ENCODE data around the gene TOM1L2.

TOM1L2 gene

DNA sequence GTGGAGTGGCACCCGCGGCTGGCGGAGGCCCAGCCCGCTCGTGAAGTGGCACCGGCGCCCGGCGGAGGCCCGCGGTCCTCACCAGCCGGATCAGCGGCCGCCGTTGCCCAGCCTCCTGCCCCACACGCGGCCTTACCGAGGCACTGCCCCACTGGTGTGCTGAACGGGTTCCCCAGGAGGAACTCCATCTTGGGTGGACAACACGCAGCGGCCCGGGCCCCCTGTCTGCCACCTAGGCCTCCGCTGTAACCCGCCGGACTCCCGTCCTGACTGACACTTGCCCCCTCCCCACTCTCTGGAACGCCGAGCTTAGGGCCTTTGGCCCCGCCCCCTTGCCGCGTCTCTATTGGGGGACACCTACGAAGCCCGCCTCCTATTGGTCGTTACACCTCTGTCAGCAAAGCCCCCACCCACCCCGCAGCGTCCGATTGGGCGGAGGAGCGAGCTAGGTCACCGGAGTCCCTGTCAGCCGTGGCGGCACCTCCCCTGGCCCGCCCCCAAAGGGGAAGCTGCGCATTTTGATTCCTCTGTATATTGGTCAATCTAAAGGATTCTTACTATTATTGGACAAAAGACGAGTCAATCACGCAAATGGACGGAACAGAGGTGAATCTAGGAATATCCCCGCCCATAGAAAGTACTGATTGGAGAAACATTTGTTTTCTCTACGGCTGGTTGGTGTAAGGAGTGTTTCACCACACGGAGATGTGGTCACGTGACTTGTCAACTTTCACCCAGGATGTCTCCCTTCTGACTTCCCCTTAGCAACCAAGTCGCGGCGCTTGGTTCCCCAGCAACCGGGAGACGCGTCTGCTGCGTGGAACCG lies at the start of gene TOM1L2, which contains the start of gene DRC3:
TOM1L2 (minus strand) TSS at position 275 of the 826 bp plus-strand sequence; CDS start at position 188, 87 bp downstream.
DRC3 (plus strand) TSS at position 737 of the 826 bp plus-strand sequence. CDS start 4,737 bp downstream, outside the sequence.
- peak; percentile 99 to 100 for DNase-seq (ENCODE audit: extremely low read depth in 1 of 2, low read depth in 1 of 2)

DNA sequence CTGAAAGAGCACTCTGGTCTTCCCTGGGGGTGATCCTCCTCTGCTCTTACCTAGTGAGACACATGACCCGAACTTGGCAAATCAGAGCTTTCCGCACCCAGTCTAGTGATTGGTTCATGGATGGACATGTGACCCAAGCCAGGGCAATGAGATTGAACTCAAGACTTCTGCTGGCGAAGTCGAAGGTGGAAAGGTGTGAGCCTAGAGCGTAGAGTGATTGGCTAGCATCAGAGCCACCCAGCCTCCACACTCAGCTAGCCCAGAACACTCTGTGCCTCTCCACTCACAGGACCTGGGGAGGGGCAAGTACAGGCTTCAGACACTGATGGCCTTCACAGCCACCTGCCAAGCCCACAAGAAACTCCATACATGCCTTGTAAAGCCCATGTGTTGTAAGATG lies 49.2 kb upstream of the TOM1L2 start:
- DNase-seq (ENCODE audit: extremely low read depth in 1 of 2, low read depth in 1 of 2) = no peak

DNA sequence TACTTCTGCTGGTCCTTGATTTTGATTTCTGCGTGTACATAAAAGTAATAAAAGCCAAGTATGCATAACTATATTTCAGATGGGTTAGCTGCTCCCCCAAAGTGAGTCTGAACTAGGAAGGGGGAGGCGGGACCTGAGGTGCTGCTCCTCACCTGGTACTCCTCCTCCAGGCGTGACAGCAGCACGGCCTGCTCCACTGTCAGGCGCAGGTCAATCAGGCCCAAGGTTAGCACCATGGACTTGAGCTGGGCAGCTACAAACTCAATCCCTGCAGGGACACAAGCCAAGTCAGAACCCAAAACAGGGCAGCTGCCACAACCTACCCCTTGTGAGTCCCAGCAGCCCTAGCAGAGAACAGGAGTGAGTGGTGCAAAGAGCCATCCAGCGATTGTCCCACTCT lies 48.8 kb upstream of the TOM1L2 start:
- no peak for DNase-seq (ENCODE audit: extremely low read depth in 1 of 2, low read depth in 1 of 2)

DNA sequence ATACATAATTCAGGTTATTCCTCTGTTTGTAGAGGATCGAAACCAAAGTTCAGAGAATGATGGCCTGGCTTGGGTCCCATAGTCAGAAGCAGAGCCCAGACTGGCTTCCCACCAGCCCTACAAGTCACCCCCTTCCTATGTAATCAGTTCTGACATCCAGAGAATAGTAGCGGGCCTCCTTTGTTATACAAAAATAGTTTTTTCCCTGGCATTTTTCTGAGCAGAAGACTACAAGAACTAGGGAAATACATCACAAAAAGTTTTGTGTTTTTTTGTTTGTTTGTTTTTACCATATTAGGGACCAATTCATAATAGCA lies 47.6 kb upstream of the TOM1L2 start:
- DNase-seq (ENCODE audit: extremely low read depth in 1 of 2, low read depth in 1 of 2) = no peak

DNA sequence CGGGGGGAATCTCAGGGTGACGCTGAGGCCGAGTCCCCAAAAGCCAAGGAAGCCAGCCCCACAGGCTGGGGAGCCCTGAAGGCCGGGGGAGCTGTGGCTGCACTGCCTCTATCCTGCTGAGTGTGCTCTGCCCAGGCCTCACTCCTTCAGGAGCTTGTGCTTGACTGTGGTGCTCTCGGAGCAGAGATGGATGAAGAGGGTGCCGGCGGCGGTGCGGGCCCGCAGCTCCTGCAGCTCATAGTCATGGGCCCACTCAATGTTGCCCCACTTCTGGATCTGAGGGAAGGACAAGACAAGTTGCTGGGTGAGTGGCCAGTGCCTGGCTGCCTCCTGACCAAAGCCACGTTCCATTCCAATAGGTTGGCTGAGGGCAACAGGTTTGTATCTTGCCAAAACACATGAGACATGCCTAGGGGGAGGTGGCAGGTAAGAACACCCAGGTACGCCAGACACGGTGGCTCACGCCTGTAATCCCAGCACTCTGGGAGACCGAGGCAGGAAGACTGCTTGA lies 46.3 kb upstream of the TOM1L2 start:
- no peak for DNase-seq (ENCODE audit: extremely low read depth in 1 of 2, low read depth in 1 of 2)

DNA sequence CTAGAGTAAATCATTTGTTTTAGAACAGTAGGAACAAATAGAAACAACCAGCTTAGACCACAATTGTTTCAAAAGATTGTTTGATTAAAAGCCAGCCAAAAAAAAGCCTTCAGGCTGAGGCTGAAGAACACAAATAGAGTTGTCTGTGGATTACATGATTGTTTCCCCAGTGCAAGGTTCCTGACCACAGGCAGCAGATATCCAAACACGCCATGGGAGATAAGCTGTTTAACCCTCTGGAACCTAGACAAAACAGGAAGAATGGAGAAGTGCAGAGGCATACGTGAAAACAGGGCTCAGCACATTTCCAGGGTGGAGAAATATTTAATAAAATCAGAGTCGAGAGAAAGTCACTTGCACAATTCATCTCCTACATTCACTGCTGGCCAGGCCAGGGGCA lies 45.8 kb upstream of the TOM1L2 start:
- no peak for DNase-seq (ENCODE audit: extremely low read depth in 1 of 2, low read depth in 1 of 2)

DNA sequence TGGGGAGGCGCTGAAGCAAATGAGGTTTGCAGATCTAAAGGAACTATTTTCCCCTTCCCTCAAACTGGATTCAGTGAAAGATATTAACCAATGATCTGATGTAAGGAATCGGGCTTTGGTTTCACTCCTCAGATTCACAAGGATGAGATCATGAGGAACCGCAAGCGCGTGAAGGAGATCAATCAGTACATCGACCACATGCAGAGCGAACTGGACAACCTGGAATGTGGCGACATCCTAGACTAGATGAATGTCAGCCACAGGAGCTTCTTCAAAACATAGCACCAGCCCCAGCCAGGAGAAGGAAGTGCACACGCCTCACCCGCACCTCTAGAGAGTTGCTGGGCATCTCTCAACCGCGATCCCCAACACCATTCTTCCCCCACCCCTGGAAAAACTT lies 44.2 kb upstream of the TOM1L2 start:
- DNase-seq (ENCODE audit: extremely low read depth in 1 of 2, low read depth in 1 of 2) = no peak

DNA sequence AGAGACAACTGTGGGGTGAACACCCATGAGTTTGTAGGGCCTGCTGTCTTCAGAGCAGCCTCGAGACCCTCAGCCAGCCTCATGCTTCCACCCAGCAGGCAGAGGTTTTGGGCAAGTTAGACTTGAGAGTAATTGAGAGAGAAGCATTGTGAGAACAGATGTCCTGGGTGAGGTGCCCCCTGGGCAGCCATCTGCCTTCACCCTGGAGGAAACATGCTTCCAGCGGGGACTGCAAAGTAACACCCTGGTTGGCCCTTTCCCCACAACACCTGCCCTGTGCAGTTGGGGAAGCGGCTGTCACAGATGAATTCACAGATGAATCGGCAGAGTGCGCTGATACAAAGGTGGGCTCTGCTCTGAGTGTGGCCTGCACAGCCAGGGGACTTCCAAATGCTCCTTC lies 43.4 kb upstream of the TOM1L2 start:
- DNase-seq (ENCODE audit: extremely low read depth in 1 of 2, low read depth in 1 of 2) = no peak

DNA sequence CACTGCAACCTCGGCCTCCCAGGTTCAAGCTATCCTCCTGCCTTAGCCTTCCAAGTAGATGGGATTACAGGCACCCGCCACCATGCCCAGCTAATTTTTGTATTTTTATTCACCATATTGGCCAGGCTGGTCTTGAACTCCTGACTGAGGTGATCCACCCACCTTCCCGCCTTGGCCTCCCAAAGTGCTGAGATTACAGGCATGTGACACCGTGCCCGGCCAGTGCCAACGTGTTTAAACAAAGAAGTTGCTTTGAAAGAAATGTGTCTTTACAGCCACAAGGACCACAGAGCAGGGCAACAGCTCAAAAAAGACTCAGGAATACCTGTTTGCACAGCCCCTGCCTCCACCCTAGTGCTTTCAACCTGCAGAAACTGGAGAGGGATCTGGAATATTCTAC lies 41.8 kb upstream of the TOM1L2 start:
- no peak for DNase-seq (ENCODE audit: extremely low read depth in 1 of 2, low read depth in 1 of 2)

DNA sequence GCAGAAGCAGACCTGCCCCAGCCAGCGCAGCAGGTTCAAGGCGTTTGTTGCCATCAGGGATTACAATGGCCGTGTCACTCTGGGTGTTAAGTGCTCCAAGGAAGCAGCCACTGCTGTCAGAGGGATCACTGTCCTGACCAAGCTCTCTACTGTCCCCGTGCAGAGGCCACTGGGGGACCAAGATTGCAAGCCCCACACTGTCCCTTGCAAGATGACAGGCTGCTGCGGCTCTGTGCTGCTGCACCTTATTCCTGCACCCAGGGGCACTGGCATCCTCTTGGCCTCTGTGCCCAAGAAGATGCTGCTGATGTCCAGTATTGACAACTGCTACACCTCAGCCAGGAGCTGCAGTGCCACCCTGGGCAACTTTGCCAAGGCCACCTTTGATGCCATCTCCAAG lies 39.1 kb upstream of the TOM1L2 start:
- no peak for DNase-seq (ENCODE audit: extremely low read depth in 1 of 2, low read depth in 1 of 2)

DNA sequence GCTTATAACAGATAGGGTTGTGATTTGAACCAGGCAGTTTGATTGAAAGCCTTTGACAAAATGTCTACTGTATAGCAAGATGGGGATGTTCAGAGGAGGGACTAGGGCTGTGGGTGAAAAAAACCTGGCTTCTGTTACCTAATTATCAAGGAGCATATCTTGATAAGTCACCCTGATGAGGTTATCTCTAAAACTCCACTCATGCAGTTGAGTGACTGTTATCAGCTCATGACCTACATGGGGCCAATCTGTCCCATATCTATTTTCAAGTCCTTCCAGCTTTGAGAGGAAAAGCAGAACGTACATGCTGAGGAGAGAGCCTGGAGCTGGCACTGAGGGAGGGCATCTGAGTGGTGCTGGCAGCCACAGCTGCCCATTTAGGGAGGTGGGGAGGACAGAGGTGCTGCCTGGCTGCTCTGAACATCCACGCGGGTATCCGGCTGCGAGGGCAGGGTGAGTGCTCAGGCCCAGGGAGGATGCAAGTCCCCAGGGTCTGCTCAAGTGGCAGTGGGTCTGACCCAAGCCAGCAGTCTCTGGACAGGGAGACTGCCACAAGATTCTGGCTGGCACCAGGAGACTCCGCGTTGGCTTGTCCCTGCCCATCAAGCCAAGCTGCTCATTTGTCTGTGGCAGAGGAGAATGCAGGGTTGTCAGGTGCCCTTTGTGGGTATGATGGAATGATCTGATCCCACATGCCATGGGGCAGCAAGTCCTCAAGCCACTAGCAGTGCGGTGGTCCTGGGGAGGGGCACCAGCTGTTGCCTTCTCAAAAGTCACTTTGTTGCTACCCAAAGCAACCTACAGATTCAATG lies 37.6 kb upstream of the TOM1L2 start:
- no peak for DNase-seq (ENCODE audit: extremely low read depth in 1 of 2, low read depth in 1 of 2)

DNA sequence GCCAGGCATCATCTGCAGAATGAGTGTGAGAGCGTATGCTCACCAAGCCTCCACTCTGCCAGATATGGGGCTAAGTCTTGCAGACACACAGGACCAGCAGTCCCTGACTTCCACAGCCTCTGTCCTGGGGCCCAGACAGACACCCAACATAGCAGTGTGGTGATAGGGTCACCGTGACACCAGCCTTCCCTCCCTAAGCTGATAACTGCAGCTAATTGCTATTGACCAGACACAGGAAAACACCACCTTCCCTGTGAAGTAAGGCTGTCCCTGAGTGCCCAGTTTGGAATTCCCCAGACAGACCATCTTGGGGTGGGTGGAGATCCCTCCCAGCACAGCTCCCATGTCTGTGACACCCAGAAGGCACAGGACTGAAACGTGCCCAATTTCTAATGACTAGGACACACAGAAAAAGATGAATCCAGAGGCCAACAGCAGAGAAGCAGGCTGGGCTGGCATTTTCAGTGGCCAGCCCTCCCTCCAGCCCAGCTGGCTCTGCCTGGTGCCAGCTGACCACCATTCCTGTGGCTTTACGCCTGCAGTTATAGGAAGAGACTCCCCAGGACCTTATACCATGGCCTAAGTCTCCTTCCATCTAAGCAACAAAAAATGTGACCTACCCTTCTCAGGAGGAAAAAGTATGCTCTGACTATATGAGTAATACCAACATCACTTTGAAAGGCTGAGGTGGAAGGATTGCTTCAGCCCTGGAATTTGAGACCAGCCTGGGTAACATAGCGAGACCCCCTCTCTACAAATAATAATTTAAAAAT lies 36.5 kb upstream of the TOM1L2 start:
- DNase-seq (ENCODE audit: extremely low read depth in 1 of 2, low read depth in 1 of 2) = no peak

DNA sequence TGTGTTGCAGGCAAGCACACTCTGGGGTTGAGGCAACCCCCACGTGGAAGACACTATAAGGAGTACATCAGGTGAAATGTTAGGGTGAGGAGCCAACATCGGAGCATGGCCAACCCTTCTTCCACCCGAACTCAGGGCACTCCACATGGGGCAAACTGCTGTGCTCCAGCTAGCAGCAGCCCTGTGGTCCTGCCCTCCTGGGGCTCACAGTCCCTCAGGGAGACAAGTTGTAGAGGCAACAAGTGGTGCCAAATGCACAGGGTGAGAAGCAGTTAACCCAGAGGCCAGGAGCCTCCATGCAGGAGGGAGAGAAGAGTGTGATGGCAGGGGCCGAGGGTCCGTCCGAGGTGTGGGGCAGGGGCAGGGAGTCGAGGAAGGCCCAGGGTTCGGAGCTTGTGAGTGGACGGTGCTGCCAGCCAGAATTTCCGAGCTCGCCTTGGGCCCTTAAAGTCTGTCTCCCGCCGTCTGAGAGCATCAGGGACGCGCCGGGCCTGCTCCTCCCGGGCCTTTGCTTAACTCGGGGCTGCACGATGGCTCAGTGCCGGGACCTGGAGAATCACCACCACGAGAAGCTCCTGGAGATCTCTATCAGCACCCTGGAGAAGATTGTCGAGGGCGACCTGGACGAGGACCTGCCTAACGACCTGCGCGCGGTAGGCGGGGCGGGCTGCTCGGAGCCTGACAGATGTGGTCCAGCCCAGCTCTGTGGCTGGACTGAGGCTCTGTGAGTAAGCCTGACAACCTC lies 34.5 kb upstream of the TOM1L2 start:
- DNase-seq (ENCODE audit: extremely low read depth in 1 of 2, low read depth in 1 of 2) = no peak

DNA sequence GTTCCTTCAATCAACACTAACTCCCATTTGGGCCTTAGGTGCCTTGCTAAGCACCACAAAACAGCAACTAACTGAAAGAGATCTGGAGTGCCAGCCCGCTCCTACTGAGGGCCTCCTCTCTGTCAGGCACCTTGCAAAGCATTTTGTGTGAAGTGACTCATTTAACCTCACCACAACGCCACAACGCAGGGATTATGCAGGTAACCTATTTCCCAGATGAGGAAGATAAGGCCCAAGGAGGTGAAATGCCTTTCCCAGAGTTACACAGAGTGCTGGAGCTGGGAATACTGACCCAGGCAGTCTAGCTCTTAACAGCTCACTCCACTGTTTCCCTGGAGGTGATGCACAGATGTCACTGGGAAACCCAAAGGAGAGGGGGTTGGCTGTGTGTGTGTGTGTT lies 33.3 kb upstream of the TOM1L2 start:
- DNase-seq (ENCODE audit: extremely low read depth in 1 of 2, low read depth in 1 of 2) = no peak

DNA sequence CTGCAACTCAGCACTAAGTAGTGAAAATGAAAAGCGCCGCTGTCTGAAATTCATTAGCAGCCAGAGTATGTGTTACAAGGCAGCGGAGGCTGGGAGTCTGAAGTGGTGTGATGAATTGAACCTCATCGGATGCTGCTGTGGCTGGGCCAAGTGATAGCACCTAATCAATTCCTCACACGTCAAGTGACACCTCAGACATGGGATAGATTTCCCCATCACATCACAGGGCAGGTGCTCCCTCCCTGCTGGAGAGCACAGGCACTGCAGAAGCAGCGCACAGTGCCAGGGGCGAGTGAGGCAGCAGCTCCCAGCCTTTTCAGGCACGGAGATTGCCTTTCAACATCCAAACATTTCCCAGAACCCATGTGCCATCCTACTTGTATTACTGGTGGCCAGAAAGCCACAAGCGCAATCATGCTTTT lies 32.7 kb upstream of the TOM1L2 start:
- no peak for DNase-seq (ENCODE audit: extremely low read depth in 1 of 2, low read depth in 1 of 2)

DNA sequence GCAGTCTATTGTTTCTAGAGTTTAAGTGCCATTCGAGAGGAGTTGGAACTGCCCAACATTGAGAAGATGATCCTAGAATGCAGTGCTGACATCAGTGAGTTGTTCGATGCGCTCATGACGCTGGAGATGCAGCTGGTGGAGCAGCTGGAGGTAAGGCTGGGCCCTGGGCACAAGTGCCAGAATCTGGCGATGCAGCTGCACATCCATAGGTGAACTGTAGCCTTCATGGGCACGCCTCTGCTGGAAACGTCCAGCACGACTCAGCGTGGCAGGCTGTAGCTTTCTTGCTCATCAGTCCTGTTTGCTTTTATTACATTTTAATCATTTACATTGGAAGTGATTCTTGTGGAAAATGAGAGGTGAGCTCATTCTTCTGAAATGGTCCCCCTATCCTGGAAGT lies 32.1 kb upstream of the TOM1L2 start:
- no peak for DNase-seq (ENCODE audit: extremely low read depth in 1 of 2, low read depth in 1 of 2)

DNA sequence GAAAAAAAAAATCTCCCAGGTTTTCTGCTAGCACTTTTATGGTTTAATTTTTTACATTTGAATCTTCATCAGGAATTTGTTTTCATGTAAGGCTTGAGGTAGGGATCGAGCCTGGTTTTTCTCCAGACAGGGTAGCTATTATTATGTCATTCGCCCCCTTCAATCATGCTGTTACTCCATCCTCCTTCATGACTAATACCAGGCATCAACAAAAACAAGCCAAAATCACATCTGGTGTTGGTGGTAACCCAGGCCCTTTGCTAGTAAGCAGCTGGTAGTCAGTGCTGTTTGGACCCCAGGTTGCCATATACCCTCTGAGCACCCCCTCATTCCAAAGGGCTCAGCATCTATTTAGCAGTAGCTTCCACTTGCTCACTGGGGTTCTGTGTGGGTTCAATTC lies 30.0 kb upstream of the TOM1L2 start:
- DNase-seq (ENCODE audit: extremely low read depth in 1 of 2, low read depth in 1 of 2) = no peak

DNA sequence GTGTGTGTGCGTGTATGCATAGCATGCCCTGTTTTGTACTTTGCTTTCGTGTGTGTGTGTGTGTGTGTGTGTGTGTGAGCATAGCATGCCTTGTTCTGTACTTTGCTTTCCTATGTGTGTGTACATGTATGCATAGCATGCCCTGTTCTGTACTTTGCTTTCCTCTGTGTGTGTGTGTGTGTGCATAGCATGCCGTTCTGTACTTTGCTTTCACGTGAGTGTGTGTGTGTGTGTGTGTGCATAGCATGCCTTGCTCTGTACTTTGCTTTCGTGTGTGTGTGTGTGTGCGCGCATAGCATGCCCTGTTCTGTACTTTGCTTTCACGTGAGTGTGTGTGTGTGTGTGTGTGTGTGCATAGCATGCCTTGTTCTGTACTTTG lies 27.8 kb upstream of the TOM1L2 start:
- no peak for DNase-seq (ENCODE audit: extremely low read depth in 1 of 2, low read depth in 1 of 2)

DNA sequence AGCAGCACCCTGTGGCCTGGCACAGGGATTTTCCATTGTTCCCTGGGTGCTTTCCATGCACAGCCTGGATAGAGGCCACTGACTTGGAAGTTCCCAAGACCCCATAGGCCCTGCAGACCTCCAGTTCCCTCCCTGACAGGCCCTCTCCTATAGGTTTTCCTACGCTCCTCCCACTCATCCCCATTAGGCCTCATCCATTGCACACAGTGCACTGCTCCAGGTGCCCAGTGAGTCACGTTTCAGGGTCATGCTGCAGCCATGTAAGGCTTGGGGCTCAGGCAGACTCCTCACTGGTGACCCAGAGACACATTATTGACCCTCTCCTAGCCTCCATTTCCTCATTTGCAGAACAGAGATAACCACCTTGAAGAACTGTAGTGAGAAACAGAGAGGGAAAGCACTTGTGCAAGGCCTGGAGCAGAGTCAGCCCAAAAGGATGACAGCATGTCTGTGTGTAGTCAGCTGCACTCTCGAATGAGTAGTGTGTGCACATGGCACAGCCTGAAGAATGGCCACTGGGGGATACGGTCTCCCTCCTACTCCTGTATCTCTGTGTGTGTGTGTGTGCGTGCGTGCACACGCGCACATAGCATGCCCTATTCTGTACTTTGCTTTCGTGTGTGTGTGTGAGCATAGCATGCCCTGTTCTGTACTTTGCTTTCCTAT lies 27.3 kb upstream of the TOM1L2 start:
- DNase-seq (ENCODE audit: extremely low read depth in 1 of 2, low read depth in 1 of 2) = no peak

DNA sequence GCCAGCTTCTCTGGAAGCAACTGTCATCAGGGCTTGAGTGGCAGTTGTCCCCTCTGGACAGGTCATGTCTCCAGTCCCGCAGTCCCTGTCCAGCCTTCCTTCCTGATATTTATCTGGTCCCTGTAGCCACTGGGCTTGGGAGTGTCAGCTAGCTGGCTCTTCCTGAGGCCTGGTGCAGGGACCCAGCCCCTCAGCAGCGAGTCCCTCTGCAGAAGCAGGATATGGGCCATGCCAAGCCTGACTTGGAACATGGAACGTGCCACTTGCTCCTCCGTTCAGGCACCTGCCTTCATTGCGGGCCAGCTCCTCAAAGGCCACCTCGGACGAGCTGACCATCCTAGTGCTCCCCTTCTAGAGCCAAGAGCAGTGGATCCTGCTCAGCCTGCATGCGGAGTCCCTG lies 26.7 kb upstream of the TOM1L2 start:
- no peak for DNase-seq (ENCODE audit: extremely low read depth in 1 of 2, low read depth in 1 of 2)

Data from activated CD8-positive, alpha-beta memory T cell treated with anti-CD3 and anti-CD28 coated beads for 1 hour (primary cell).